Hepatocyte (in vitro differentiated cells): ENCODE results near the gene TP53. TPM values are rescaled to one million over a fixed set of nuclear protein-coding genes. Genes with fewer than 3 reads are reported as not detected.

ENCODE experiments used
- DNase-seq: peaks from one replicate; pipeline ENCODE4 v3.0.0-alpha.2; 2016; ENCODE audit warnings: low spot score
- H2AFZ ChIP-seq: fragments of 200-600 bp; sonication (generic); 2 replicates; pipeline ENCODE4 v1.6.0; 2016; ENCODE audit warnings: antibody characterized with exemption, mild to moderate bottlenecking
- H3K27ac ChIP-seq: fragments of 200-600 bp; sonication (generic); 2 replicates; pipeline ENCODE4 v1.5.1; 2016; ENCODE audit warnings: mild to moderate bottlenecking
- H3K27me3 ChIP-seq: fragments of 200-600 bp; sonication (generic); 2 replicates; pipeline ENCODE4 v1.6.1; 2016
- H3K36me3 ChIP-seq: fragments of 200-600 bp; sonication (generic); replicated peaks from 2 replicates; pipeline ENCODE4 v1.5.1; 2016; ENCODE audit warnings: low read depth; ENCODE audit not compliant: insufficient read depth
- H3K4me1 ChIP-seq: fragments of 200-600 bp; sonication (generic); 2 replicates; pipeline ENCODE4 v1.5.1; 2016; ENCODE audit warnings: mild to moderate bottlenecking, moderate library complexity; ENCODE audit not compliant: insufficient read depth
- H3K4me2 ChIP-seq: fragments of 200-600 bp; sonication (generic); 2 replicates; pipeline ENCODE4 v1.6.0; 2016
- H3K4me3 ChIP-seq: fragments of 200-600 bp; sonication (generic); 2 replicates; pipeline ENCODE4 v1.5.1; 2016; ENCODE audit warnings: mild to moderate bottlenecking
- H3K79me2 ChIP-seq: fragments of 200-600 bp; sonication (generic); 2 replicates; pipeline ENCODE4 v1.6.0; 2017; ENCODE audit warnings: mild to moderate bottlenecking
- H3K9me2 ChIP-seq: fragments of 200-600 bp; sonication (generic); replicated peaks from 2 replicates; pipeline ENCODE4 v1.6.0; 2017; ENCODE audit warnings: mild to moderate bottlenecking; ENCODE audit not compliant: insufficient read depth
- H3K9me3 ChIP-seq: fragments of 200-600 bp; sonication (generic); 2 replicates; pipeline ENCODE4 v1.5.1; 2016; ENCODE audit warnings: low read depth, mild to moderate bottlenecking
- H4K20me1 ChIP-seq: fragments of 200-600 bp; sonication (generic); 2 replicates; pipeline ENCODE4 v1.6.0; 2016; ENCODE audit warnings: mild to moderate bottlenecking; ENCODE audit not compliant: insufficient read depth, poor library complexity, severe bottlenecking
- CTCF ChIP-seq: fragments of 200-600 bp; sonication (generic); IDR thresholded peaks from 2 replicates; pipeline ENCODE4 v1.5.1; 2016; ENCODE audit warnings: antibody characterized with exemption, mild to moderate bottlenecking; ENCODE audit not compliant: poor library complexity
- EZH2 ChIP-seq: fragments of 200-600 bp; sonication (generic); IDR thresholded peaks from 2 replicates; pipeline ENCODE4 v1.6.1; 2016; ENCODE audit warnings: antibody characterized with exemption, mild to moderate bottlenecking, borderline replicate concordance
- EZH2phosphoT487 ChIP-seq: fragments of 200-600 bp; sonication (generic); IDR thresholded peaks from one replicate; pipeline ENCODE4 v1.6.1; 2018; ENCODE audit warnings: antibody characterized with exemption, mild to moderate bottlenecking, low read depth, moderate library complexity; ENCODE audit not compliant: unreplicated experiment, severe bottlenecking
- WGBS: methylation state at CpG from one replicate; pipeline ENCODE4 v1.1.6; 2016; ENCODE audit warnings: low lambda C conversion rate; ENCODE audit errors: missing lambda C conversion rate; 5-methylcytosine and 5-hydroxymethylcytosine counted together
- polyA plus RNA-seq: library from polyadenylated mRNA; unstranded; fragments of >200 nt; fragmentation: Nextera tagmentation; extraction: Ambion mirVana; gene quantifications from 2 replicates; pipeline ENCODE4 v1.2.1, GENCODE V29; 2016
- total RNA-seq: library from RNA; depleted of rRNA; stranded (reverse); fragments of >200 nt; gene quantifications from 2 replicates; pipeline ENCODE4 v1.2.3, GENCODE V29; 2014

Gene TP53
- total and polyA plus RNA-seq, 2 experiments from 2014 or later: 29.6 to 31.7 TPM

GRCh38 chr17:7727886-7728285 lies 40.6 kb upstream of the TP53 start:
- 72% methylated on average over 3 of the region's 3 CpGs for WGBS
- no peaks in the 10 kb centered on the region for H3K36me3 ChIP-seq
- H3K9me2 ChIP-seq: no peaks in the 10 kb centered on the region
- H3K4me2 ChIP-seq: no peak overlapping the region
- H3K27me3 ChIP-seq: no peaks in the 10 kb centered on the region
- TF ChIP-seq EZH2 (no peak), EZH2phosphoT487 (no peak), CTCF (no peak)
- no peak overlapping the region for H3K27ac ChIP-seq
- no peaks in the 10 kb centered on the region for H3K79me2 ChIP-seq
- no peak for DNase-seq
- H3K4me1 ChIP-seq: no peaks in the 10 kb centered on the region
- no peak overlapping the region for H3K4me3 ChIP-seq
- H4K20me1 ChIP-seq: no peaks in the 10 kb centered on the region
- no peak overlapping the region for H2AFZ ChIP-seq
- no peaks in the 10 kb centered on the region for H3K9me3 ChIP-seq

- H3K27me3 ChIP-seq: peaks cover 14% of the 10 kb centered on the region
- H3K27ac ChIP-seq: no peak overlapping the region
- no peak overlapping the region for H3K4me3 ChIP-seq
- no peak overlapping the region for H3K4me2 ChIP-seq
- no peaks in the 10 kb centered on the region for H3K36me3 ChIP-seq
- peaks cover 6% of the 10 kb centered on the region for H3K4me1 ChIP-seq
- 78% methylated on average over 2 of the region's 2 CpGs for WGBS
- TF ChIP-seq CTCF (no peak), EZH2phosphoT487 (no peak)
- H2AFZ ChIP-seq: no peak overlapping the region
- DNase-seq: no peak
- no peaks in the 10 kb centered on the region for H3K79me2 ChIP-seq
- H4K20me1 ChIP-seq: no peaks in the 10 kb centered on the region
- no peaks in the 10 kb centered on the region for H3K9me2 ChIP-seq
- no peaks in the 10 kb centered on the region for H3K9me3 ChIP-seq
These were observed 34.3 kb upstream of the TP53 start for GRCh38 chr17:7721612-7722011.

- Histone ChIP-seq H3K9me2 (no peaks in the 10 kb centered on the region), H3K4me3 (no peak overlapping the region), H3K79me2 (no peaks in the 10 kb centered on the region), H3K27me3 (peaks cover 14% of the 10 kb centered on the region), H3K9me3 (no peaks in the 10 kb centered on the region), H3K27ac (no peak overlapping the region), H3K36me3 (no peaks in the 10 kb centered on the region), H2AFZ (no peak overlapping the region), H3K4me1 (peaks cover 9% of the 10 kb centered on the region), H4K20me1 (no peaks in the 10 kb centered on the region), H3K4me2 (no peak overlapping the region)
- 55% methylated on average over 4 of the region's 4 CpGs for WGBS
- peak; percentile 0 for DNase-seq
- no peak for TF ChIP-seq EZH2phosphoT487
- no peak for TF ChIP-seq CTCF
- no peak for TF ChIP-seq EZH2
These were observed 32.8 kb upstream of the TP53 start for GRCh38 chr17:7720125-7720524.

- no peak for DNase-seq
- H3K4me1 ChIP-seq: peaks cover 9% of the 10 kb centered on the region
- no peaks in the 10 kb centered on the region for H3K9me3 ChIP-seq
- H3K4me3 ChIP-seq: no peak overlapping the region
- no peaks in the 10 kb centered on the region for H3K9me2 ChIP-seq
- no peak overlapping the region for H2AFZ ChIP-seq
- no peaks in the 10 kb centered on the region for H3K36me3 ChIP-seq
- 86% methylated on average over 9 of the region's 9 CpGs for WGBS
- no peaks in the 10 kb centered on the region for H4K20me1 ChIP-seq
- no peak overlapping the region for H3K4me2 ChIP-seq
- no peaks in the 10 kb centered on the region for H3K79me2 ChIP-seq
- H3K27ac ChIP-seq: no peak overlapping the region
- TF ChIP-seq CTCF (no peak), EZH2phosphoT487 (no peak), EZH2 (no peak)
- H3K27me3 ChIP-seq: peaks cover 14% of the 10 kb centered on the region
These were observed 32.4 kb upstream of the TP53 start for GRCh38 chr17:7719661-7720060.
